K562 (cell line): Measurements from ENCODE around the gene GATAD2B. TPM values are rescaled to one million over a fixed set of nuclear protein-coding genes. Genes with fewer than 3 reads are reported as not detected.
A peak's percentile ranks its signal among the peaks of the same experiment; 100 is the strongest.

Experiments used
- ATAC-seq: fragments of 200-7000 bp; cut with Tn5 transposase; 3 replicates; pipeline ENCODE4 v1.9.1; 2020; ENCODE audit warnings: moderate library complexity
- BruUV-seq: library from RNA; stranded (reverse); fragments of 400-500 nt; replicated peaks from 2 replicates; lab custom pipeline; 2021; lab: Mats Ljungman, UMichigan
- CTCF ChIA-PET: fragments of 300-600 bp; formaldehyde crosslinking; extraction: SDS; loops from one replicate; lab custom pipeline; 2021; ENCODE audit warnings: low intra/inter-chr PET ratio; lab: Yijun Ruan, JAX
- POLR2A ChIA-PET: fragments of 300-600, 350-650 bp; sonication (Branson Sonifier 250); formaldehyde crosslinking; extraction: SDS; loops from one replicate; lab custom pipeline; 2021; ENCODE audit warnings: antibody characterized with exemption, inconsistent platforms; lab: Yijun Ruan, JAX
- DNase-seq, 4 experiments: peaks; one replicate each; pipeline versions ENCODE4 v3.0.0 to v3.0.0-alpha.2; 2011 to 2018; ENCODE audit warnings: low spot score in 3 of 4, mixed read lengths in 3 of 4; ENCODE audit errors: extremely low read depth in 1 of 4
- FAIRE-seq: peaks from 2 replicates; lab custom pipeline; 2011; peaks lifted over from hg19 to GRCh38; lab: Jason Lieb, UNC
- H2AFZ ChIP-seq: 2 replicates; pipeline ENCODE4 v1.6.0; 2011; ENCODE audit warnings: low read depth, low read length, control low read depth, inconsistent platforms
- H3K27ac ChIP-seq: fragments of 200-600 bp; 3 replicates; pipeline ENCODE4 v1.8.0; 2011; ENCODE audit warnings: low read depth, mild to moderate bottlenecking, control low read depth, inconsistent platforms, low read length, moderate library complexity, mixed read lengths; ENCODE audit errors: extremely low read depth
- H3K27me3 ChIP-seq, 2 experiments: fragments of 300-600 bp in 1 of 2; 2 replicates in 1 of 2; 3 replicates in 1 of 2; pipeline versions ENCODE4 v1.6.0 to v1.8.0; 2011; ENCODE audit warnings: inconsistent platforms in 2 of 2, low read length in 2 of 2, mild to moderate bottlenecking in 1 of 2, mixed read lengths in 1 of 2, moderate library complexity in 1 of 2; ENCODE audit not compliant: control insufficient read depth in 2 of 2, insufficient read depth in 2 of 2
- H3K36me3 ChIP-seq: fragments of 300-600 bp; 3 replicates; pipeline ENCODE4 v1.8.0; 2011; ENCODE audit warnings: mild to moderate bottlenecking, low read length, inconsistent platforms; ENCODE audit not compliant: control insufficient read depth, insufficient read depth
- H3K4me1 ChIP-seq, 2 experiments: fragments of 200-600 bp in 1 of 2; replicated peaks in 1 of 2; 2 replicates in 1 of 2; 3 replicates in 1 of 2; pipeline versions ENCODE4 v1.5.1 to v1.8.0; 2011; ENCODE audit warnings: inconsistent platforms in 2 of 2, low read length in 2 of 2, mild to moderate bottlenecking in 1 of 2, mixed read lengths in 1 of 2, moderate library complexity in 1 of 2; ENCODE audit not compliant: control insufficient read depth in 2 of 2, insufficient read depth in 2 of 2
- H3K4me2 ChIP-seq: 2 replicates; pipeline ENCODE4 v1.6.1; 2011; ENCODE audit warnings: low read length, control low read depth, inconsistent platforms, mixed read lengths; ENCODE audit not compliant: insufficient read depth
- H3K4me3 ChIP-seq: fragments of 200-600 bp; sonication (generic), shearing (Covaris generic); 2 replicates; pipeline ENCODE4 v1.5.1; 2016; ENCODE audit warnings: control low read depth, inconsistent platforms
- H3K79me2 ChIP-seq: fragments of 200-600 bp; 3 replicates; pipeline ENCODE4 v1.8.0; 2011; ENCODE audit warnings: low read length, inconsistent platforms; ENCODE audit not compliant: control insufficient read depth, insufficient read depth
- H3K9ac ChIP-seq, 2 experiments: 2 replicates each; pipeline versions ENCODE4 v1.6.0 to v1.6.1; 2011; ENCODE audit warnings: low read depth in 2 of 2, low read length in 2 of 2, control low read depth in 1 of 2, inconsistent platforms in 1 of 2, mild to moderate bottlenecking in 1 of 2, mixed read lengths in 1 of 2; ENCODE audit not compliant: insufficient read depth in 1 of 2
- H3K9me1 ChIP-seq: one replicate; pipeline ENCODE4 v1.6.0; 2011; ENCODE audit warnings: inconsistent platforms, mild to moderate bottlenecking, low read length, moderate library complexity; ENCODE audit not compliant: control insufficient read depth, insufficient read depth
- H3K9me3 ChIP-seq: replicated peaks from 2 replicates; pipeline ENCODE4 v1.5.1; 2011; ENCODE audit warnings: low read depth, low read length, inconsistent platforms; ENCODE audit not compliant: control insufficient read depth, insufficient read depth
- H4K20me1 ChIP-seq: replicated peaks from 2 replicates; pipeline ENCODE4 v1.6.1; 2011; ENCODE audit warnings: low read length, inconsistent platforms, mixed read lengths; ENCODE audit not compliant: control insufficient read depth, insufficient read depth
- CBFA2T3 ChIP-seq: fragments of 450-650 bp; IDR thresholded peaks from 2 replicates; pipeline ENCODE4 v1.6.1; 2017
- E2F6 ChIP-seq, 2 experiments: IDR thresholded peaks; 2 replicates each; pipeline ENCODE4 v1.6.1; 2011; ENCODE audit warnings: borderline replicate concordance in 1 of 2, control low read depth in 1 of 2, low read depth in 1 of 2, low read length in 1 of 2, mild to moderate bottlenecking in 1 of 2, mixed read lengths in 1 of 2, moderate library complexity in 1 of 2; ENCODE audit not compliant: insufficient read depth in 1 of 2, insufficient read length in 1 of 2, poor library complexity in 1 of 2, severe bottlenecking in 1 of 2; ENCODE audit errors: extremely low read depth in 1 of 2
- ESRRA ChIP-seq: fragments of 450-650 bp; IDR thresholded peaks from 2 replicates; pipeline ENCODE4 v1.6.1; 2014; ENCODE audit warnings: low read depth, mild to moderate bottlenecking, moderate library complexity, borderline replicate concordance
- GTF2E2 ChIP-seq: fragments of 200-800 bp; sonication (Bioruptor generic); IDR thresholded peaks from 2 replicates; pipeline ENCODE4 v1.6.1; 2016; ENCODE audit warnings: missing genetic modification characterization, missing compliant biosample characterization
- KLF1 ChIP-seq: fragments of 450-650 bp; IDR thresholded peaks from 2 replicates; pipeline ENCODE4 v1.6.1; 2016; ENCODE audit warnings: missing genetic modification characterization, missing compliant biosample characterization
- NCOR1 ChIP-seq: fragments of 450-650 bp; IDR thresholded peaks from 2 replicates; pipeline ENCODE4 v1.6.1; 2016; ENCODE audit warnings: mild to moderate bottlenecking, moderate library complexity
- NFIC ChIP-seq: fragments of 450-650 bp; IDR thresholded peaks from 2 replicates; pipeline ENCODE4 v1.6.1; 2017; ENCODE audit warnings: mild to moderate bottlenecking, inconsistent platforms
- NR2C2 ChIP-seq, 2 experiments: fragments of 200-800 bp in 1 of 2; sonication (Bioruptor generic) in 1 of 2; sonication (generic) in 1 of 2; formaldehyde crosslinking in 1 of 2; IDR thresholded peaks; 2 replicates each; pipeline versions ENCODE4 v1.6.1 to v1.8.0; 2016 to 2022; ENCODE audit warnings: mild to moderate bottlenecking in 1 of 2, missing compliant biosample characterization in 1 of 2, missing genetic modification characterization in 1 of 2, missing genetic modification reagents in 1 of 2
- SMARCE1 ChIP-seq: fragments of 450-650 bp; IDR thresholded peaks from 2 replicates; pipeline ENCODE4 v1.7.1; 2016; ENCODE audit warnings: mild to moderate bottlenecking
- TAF15 ChIP-seq: fragments of 200-400 bp; formaldehyde crosslinking; IDR thresholded peaks from 2 replicates; pipeline ENCODE4 v1.6.1; 2017; ENCODE audit warnings: mild to moderate bottlenecking, low read depth, low read length, moderate library complexity
- TEAD2 ChIP-seq: fragments of 450-650 bp; IDR thresholded peaks from 2 replicates; pipeline ENCODE4 v1.6.1; 2016; ENCODE audit warnings: missing genetic modification characterization, control low read depth, missing compliant biosample characterization
- VEZF1 ChIP-seq: fragments of 200-800 bp; sonication (Bioruptor generic); IDR thresholded peaks from 2 replicates; pipeline ENCODE4 v1.6.1; 2017; ENCODE audit warnings: missing genetic modification characterization, missing compliant biosample characterization
- WGBS: fragments of 100-300 bp; shearing (Covaris generic); methylation state at CpG from one replicate; pipeline ENCODE4 v1.1.6; 2016; ENCODE audit warnings: low coverage, mixed read lengths; ENCODE audit not compliant: insufficient coverage; ENCODE audit errors: missing lambda C conversion rate; 5-methylcytosine and 5-hydroxymethylcytosine counted together
- in situ Hi-C: fragments of 300-500 bp; cut with MboI; formaldehyde crosslinking; loops from 4 replicates; pipeline ENCODE4 v1.15.0; 2018; ENCODE audit warnings: inconsistent platforms, mixed read lengths
- intact Hi-C: fragments of 100-400 bp; cut with micrococcal nuclease; formaldehyde crosslinking; loops from 2 replicates; pipeline ENCODE4 v1.14.2; 2022
- polyA plus RNA-seq, 8 experiments: library from polyadenylated mRNA; depleted of rRNA in 4 of 8; stranded (reverse) in 5 of 8; unstranded in 3 of 8; fragments of >200 nt; fragmentation: Nextera tagmentation in 2 of 8; fragmentation: Illumina TruSeq in 1 of 8; extraction: Ambion mirVana in 2 of 8; extraction: Trizol in 1 of 8; gene quantifications; 2 replicates each; pipeline versions ENCODE4 v1.2.1 to v1.2.3, GENCODE V29; 2011 to 2014; ENCODE audit warnings: inconsistent platforms in 1 of 8, missing spikeins in 1 of 8
- total RNA-seq, 7 experiments: library from RNA; depleted of rRNA in 6 of 7; stranded (reverse); fragments of >200 nt in 6 of 7; fragmentation: Illumina TruSeq in 2 of 7; extraction: Trizol in 2 of 7; gene quantifications; 2 replicates each; pipeline versions ENCODE4 v1.2.1 to v1.2.3, GENCODE V29; 2011 to 2021; ENCODE audit warnings: low replicate concordance in 1 of 7
- TF ChIP-seq, protein P1 (sequence below): fragments of 250-450 bp; sonication (Bioruptor Pico); IDR thresholded peaks from 2 replicates; pipeline ENCODE4 v1.4.0; 2020; ENCODE audit warnings: mild to moderate bottlenecking, moderate library complexity, borderline replicate concordance

The GATAD2B gene
- total and polyA plus RNA-seq, 9 of the 15 experiments (the other 6 are each of a cell fraction or from before 2014, with no cell fraction given) = 1.5 to 40.2 (median 4.9) TPM

DNA sequence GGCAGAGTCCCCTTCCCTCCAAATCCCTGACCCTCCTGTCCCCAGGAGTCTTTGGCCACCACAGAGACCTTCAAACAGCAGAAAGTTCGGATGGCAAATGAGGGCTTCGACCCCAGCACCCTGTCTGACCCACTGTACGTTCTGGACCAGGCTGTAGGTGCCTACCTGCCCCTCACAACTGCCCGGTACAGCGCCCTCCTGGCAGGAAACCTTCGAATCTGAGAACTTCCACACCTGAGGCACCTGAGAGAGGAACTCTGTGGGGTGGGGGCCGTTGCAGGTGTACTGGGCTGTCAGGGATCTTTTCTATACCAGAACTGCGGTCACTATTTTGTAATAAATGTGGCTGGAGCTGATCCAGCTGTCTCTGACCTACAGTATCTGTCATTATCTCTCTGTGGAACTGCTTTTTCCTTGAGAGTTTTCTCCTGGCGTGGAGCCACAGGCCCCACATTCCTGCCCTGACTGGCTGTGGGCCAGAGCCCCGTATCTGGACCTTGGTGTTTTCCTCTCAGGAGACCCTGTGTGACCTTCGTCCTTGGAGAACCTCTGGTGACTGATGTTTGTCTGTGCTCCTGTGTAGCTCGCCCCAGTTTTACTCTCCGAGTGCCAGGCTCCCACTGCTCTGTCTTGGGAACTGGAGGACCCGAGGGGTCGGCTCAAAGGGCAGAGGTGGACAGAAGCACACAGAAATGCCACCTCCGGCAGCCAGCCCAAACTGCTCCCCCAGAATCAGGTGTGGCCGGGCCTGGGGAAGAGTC, 142.8 kb downstream of the GATAD2B start:
- Histone ChIP-seq H3K36me3 (no peaks in the 10 kb centered on the region), H3K9me1 (no peaks in the 10 kb centered on the region), H4K20me1 (no peaks in the 10 kb centered on the region), H3K27ac (no peak overlapping the region), H3K79me2 (no peaks in the 10 kb centered on the region), H3K9ac (peak overlapping the region in 1 of 2 experiments; percentile 49; a peak in 2 of 4 replicates), H3K4me3 (no peak overlapping the region), H3K4me2 (no peak overlapping the region), H3K4me1 (peaks cover 14 to 58% of the 10 kb centered on the region in 2 experiments), H3K27me3 (no peaks in the 10 kb centered on the region)
- 27% methylated on average over 14 of the region's 17 CpGs for WGBS
- FAIRE-seq = peak; percentile 61
- intact Hi-C loops (loop anchor here (5.0 to 10.0 kb wide), 2 partner anchors 207 to 265 kb away; partner anchors contain the start of gene RAB13), in situ Hi-C loops (loop anchor here (5.0 kb wide), 1 partner anchor 108 kb away; the partner anchor contains the start of gene ILF2)
- no peak for ATAC-seq
- TF ChIP-seq NCOR1 = 0 out of 2 replicates have a peak, but pooled peaks have one; percentile 7
- TF ChIP-seq TEAD2 (tag) = peak; percentile 69
- TF ChIP-seq E2F6 (IDR thresholded peaks at IDR 0.05; ENCODE audit: borderline replicate concordance in 1 of 2, extremely low read depth in 1 of 2, insufficient read depth in 1 of 2, insufficient read length in 1 of 2, low read depth in 1 of 2, low read length in 1 of 2, poor library complexity in 1 of 2, severe bottlenecking in 1 of 2) = no peak
- TF ChIP-seq, protein P1, sequence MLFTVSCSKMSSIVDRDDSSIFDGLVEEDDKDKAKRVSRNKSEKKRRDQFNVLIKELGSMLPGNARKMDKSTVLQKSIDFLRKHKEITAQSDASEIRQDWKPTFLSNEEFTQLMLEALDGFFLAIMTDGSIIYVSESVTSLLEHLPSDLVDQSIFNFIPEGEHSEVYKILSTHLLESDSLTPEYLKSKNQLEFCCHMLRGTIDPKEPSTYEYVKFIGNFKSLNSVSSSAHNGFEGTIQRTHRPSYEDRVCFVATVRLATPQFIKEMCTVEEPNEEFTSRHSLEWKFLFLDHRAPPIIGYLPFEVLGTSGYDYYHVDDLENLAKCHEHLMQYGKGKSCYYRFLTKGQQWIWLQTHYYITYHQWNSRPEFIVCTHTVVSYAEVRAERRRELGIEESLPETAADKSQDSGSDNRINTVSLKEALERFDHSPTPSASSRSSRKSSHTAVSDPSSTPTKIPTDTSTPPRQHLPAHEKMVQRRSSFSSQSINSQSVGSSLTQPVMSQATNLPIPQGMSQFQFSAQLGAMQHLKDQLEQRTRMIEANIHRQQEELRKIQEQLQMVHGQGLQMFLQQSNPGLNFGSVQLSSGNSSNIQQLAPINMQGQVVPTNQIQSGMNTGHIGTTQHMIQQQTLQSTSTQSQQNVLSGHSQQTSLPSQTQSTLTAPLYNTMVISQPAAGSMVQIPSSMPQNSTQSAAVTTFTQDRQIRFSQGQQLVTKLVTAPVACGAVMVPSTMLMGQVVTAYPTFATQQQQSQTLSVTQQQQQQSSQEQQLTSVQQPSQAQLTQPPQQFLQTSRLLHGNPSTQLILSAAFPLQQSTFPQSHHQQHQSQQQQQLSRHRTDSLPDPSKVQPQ (CRISPR knock-in tag) = no peak
- TF ChIP-seq CBFA2T3 = 0 out of 2 replicates have a peak, but pooled peaks have one; percentile 13
- TF ChIP-seq NFIC = peak; percentile 76
- TF ChIP-seq GTF2E2 (tag) = no peak
- peak; percentile 76; the same call in 1 of the 2 replicates for TF ChIP-seq ESRRA
- TF ChIP-seq VEZF1 (CRISPR knock-in tag) = 0 out of 2 replicates have a peak, but pooled peaks have one; percentile 4
- TF ChIP-seq SMARCE1 = no peak
- TF ChIP-seq KLF1 (tag) = no peak
- no peak for TF ChIP-seq TAF15
- no peak for TF ChIP-seq NR2C2 (CRISPR knock-in tag; IDR thresholded peaks at IDR 0.05)
- peak; percentile 31; the same call in 1 of the 2 replicates for TF ChIP-seq NR2C2 (tag; IDR thresholded peaks at IDR 0.05)
- TF ChIP-seq, all 486 proteins: peak for 7
- Histone ChIP-seq H2AFZ (no peak overlapping the region), H3K9me3 (no peaks in the 10 kb centered on the region)
- ChIA-PET CTCF (no interaction called here), POLR2A (interaction anchor here (0.8 to 1.3 kb wide), 3 partner anchors 10 to 25 kb away, joined by 3 to 6 read pairs (median 3); no protein-coding TSS in a partner anchor)
- BruUV-seq = no TSS peak
- peak in 1 of 4 experiments; percentile 54 for DNase-seq
